GM12878 (cell line): ENCODE data around the gene RETREG2. TPM values are rescaled to one million over a fixed set of nuclear protein-coding genes. Genes with fewer than 3 reads are reported as not detected.

Experiments
- ATAC-seq: fragments of 200-7000 bp; cut with Tn5 transposase; 3 replicates; pipeline ENCODE4 v1.9.1; 2020; ENCODE audit warnings: mild to moderate bottlenecking, moderate library complexity
- BruUV-seq: library from RNA; stranded (reverse); fragments of 400-500 nt; replicated peaks from 2 replicates; lab custom pipeline; 2021; lab: Mats Ljungman, UMichigan
- CTCF ChIA-PET: fragments of 300-600 bp; sonication (Branson Sonifier 250); formaldehyde crosslinking; extraction: SDS; loops from one replicate; lab custom pipeline; 2021; ENCODE audit warnings: inconsistent platforms; lab: Yijun Ruan, JAX
- POLR2A ChIA-PET: fragments of 350-600 bp; formaldehyde crosslinking; extraction: SDS; loops from one replicate; lab custom pipeline; 2021; ENCODE audit warnings: inconsistent platforms; lab: Charles Lee
- RAD21 ChIA-PET: fragments of 300-600 bp; sonication (Branson Sonifier 250); formaldehyde crosslinking; loops from one replicate; lab custom pipeline; 2023; ENCODE audit warnings: antibody characterized with exemption; ENCODE audit not compliant: unreplicated experiment; lab: Charles Lee
- SMC1A ChIA-PET: fragments of 300-600 bp; sonication (Branson Sonifier 250); formaldehyde crosslinking; loops from one replicate; lab custom pipeline; 2023; ENCODE audit not compliant: unreplicated experiment, uncharacterized antibody; lab: Charles Lee
- DNase-seq: peaks from one replicate; pipeline ENCODE4 v3.0.0-alpha.2; 2011; ENCODE audit warnings: low read depth, low spot score
- FAIRE-seq: peaks from 3 replicates; lab custom pipeline; 2011; peaks lifted over from hg19 to GRCh38; lab: Jason Lieb, UNC
- H2AFZ ChIP-seq: 2 replicates; pipeline ENCODE4 v1.6.0; 2011; ENCODE audit warnings: low read depth, low read length, control low read depth; ENCODE audit not compliant: control insufficient read depth
- H3K27ac ChIP-seq: 2 replicates; pipeline ENCODE4 v1.5.1; 2011; ENCODE audit warnings: control low read depth; ENCODE audit not compliant: control insufficient read depth, insufficient read depth
- H3K27me3 ChIP-seq, 2 experiments: replicated peaks in 1 of 2; 2 replicates each; pipeline versions ENCODE4 v1.6.0 to v1.6.1; 2011; ENCODE audit warnings: low read length in 1 of 2; ENCODE audit not compliant: control insufficient read depth in 2 of 2, insufficient read depth in 2 of 2
- H3K36me3 ChIP-seq, 2 experiments: 2 replicates each; pipeline ENCODE4 v1.5.1; 2011; ENCODE audit warnings: low read length in 1 of 2; ENCODE audit not compliant: control insufficient read depth in 2 of 2, insufficient read depth in 2 of 2
- H3K4me1 ChIP-seq: 2 replicates; pipeline ENCODE4 v1.6.1; 2011; ENCODE audit warnings: mild to moderate bottlenecking, low read length, moderate library complexity, mixed read lengths; ENCODE audit not compliant: control insufficient read depth, insufficient read depth
- H3K4me2 ChIP-seq: 2 replicates; pipeline ENCODE4 v1.6.0; 2011; ENCODE audit warnings: control low read depth; ENCODE audit not compliant: control insufficient read depth, insufficient read depth
- H3K4me3 ChIP-seq: fragments of 200-600 bp; sonication (generic); 2 replicates; pipeline ENCODE4 v1.5.1; 2016
- H3K79me2 ChIP-seq: 2 replicates; pipeline ENCODE4 v1.6.0; 2011; ENCODE audit warnings: low read length; ENCODE audit not compliant: control insufficient read depth, insufficient read depth
- H3K9ac ChIP-seq: 2 replicates; pipeline ENCODE4 v1.8.0; 2011; ENCODE audit warnings: low read length, control low read depth, mixed read lengths; ENCODE audit not compliant: control insufficient read depth, insufficient read depth
- H3K9me3 ChIP-seq: replicated peaks from 3 replicates; pipeline ENCODE4 v1.5.1; 2011; ENCODE audit warnings: mild to moderate bottlenecking, low read length; ENCODE audit not compliant: control insufficient read depth, insufficient read depth
- H4K20me1 ChIP-seq: 2 replicates; pipeline ENCODE4 v1.6.0; 2011; ENCODE audit not compliant: control insufficient read depth, insufficient read depth
- BACH1 ChIP-seq: fragments of 450-650 bp; IDR thresholded peaks from 2 replicates; pipeline ENCODE4 v1.6.1; 2017; ENCODE audit warnings: mild to moderate bottlenecking, borderline replicate concordance
- EZH2 ChIP-seq: IDR thresholded peaks from 2 replicates; pipeline ENCODE4 v1.6.1; 2012; ENCODE audit warnings: low read depth, mild to moderate bottlenecking, control low read depth, inconsistent platforms, low read length, borderline replicate concordance; ENCODE audit not compliant: control insufficient read depth
- HSF1 ChIP-seq: fragments of 150-350 bp; IDR thresholded peaks from 2 replicates; pipeline ENCODE4 v1.6.1; 2014; ENCODE audit warnings: mild to moderate bottlenecking, low read depth, low read length
- MYC ChIP-seq: IDR thresholded peaks from 2 replicates; pipeline ENCODE4 v1.6.1; 2011; ENCODE audit warnings: mild to moderate bottlenecking, low read length, moderate library complexity, inconsistent platforms; ENCODE audit not compliant: insufficient read depth, insufficient replicate concordance, insufficient read length, severe bottlenecking
- NR2C2 ChIP-seq: IDR thresholded peaks from 2 replicates; pipeline ENCODE4 v1.6.1; 2011; ENCODE audit warnings: borderline replicate concordance, low read depth; ENCODE audit not compliant: control insufficient read depth, insufficient read length
- SP1 ChIP-seq: IDR thresholded peaks from one replicate; pipeline ENCODE4 v1.6.1; 2011; ENCODE audit warnings: low read depth, low read length
- STAT3 ChIP-seq: IDR thresholded peaks from 2 replicates; pipeline ENCODE4 v1.6.1; 2011; ENCODE audit warnings: low read depth, low read length, improper control_type of control experiment
- WGBS: methylation state at CpG from one replicate; pipeline ENCODE4 v1.1.6; 2016; ENCODE audit warnings: low lambda C conversion rate; ENCODE audit not compliant: insufficient replicate concordance, insufficient coverage; ENCODE audit errors: missing lambda C conversion rate; 5-methylcytosine and 5-hydroxymethylcytosine counted together
- in situ Hi-C: fragments of 300-500 bp; cut with MboI; formaldehyde crosslinking; loops from 9 replicates; pipeline ENCODE4 v1.14.3; 2018; ENCODE audit warnings: mixed read lengths
- intact Hi-C: fragments of 100-400 bp; cut with micrococcal nuclease; formaldehyde crosslinking; loops from one replicate; pipeline ENCODE4 v1.14.2; 2022; ENCODE audit not compliant: unreplicated experiment
- polyA plus RNA-seq, 11 experiments: library from polyadenylated mRNA; depleted of rRNA in 4 of 11; unstranded in 6 of 11; stranded (reverse) in 5 of 11; fragments of >200 nt; fragmentation: Nextera tagmentation in 4 of 11; fragmentation: Illumina TruSeq in 1 of 11; extraction: Ambion mirVana in 4 of 11; extraction: Trizol in 1 of 11; gene quantifications; 1 replicate in 1 of 11; 2 replicates in 10 of 11; pipeline versions ENCODE4 v1.2.1 to v1.2.3, GENCODE V29; 2011 to 2016; ENCODE audit warnings: inconsistent platforms in 2 of 11, missing spikeins in 2 of 11, low read depth in 1 of 11
- total RNA-seq, 4 experiments: library from RNA; depleted of rRNA in 3 of 4; stranded (reverse); fragments of >200 nt in 3 of 4; fragmentation: Illumina TruSeq in 1 of 4; extraction: Trizol in 1 of 4; gene quantifications; 2 replicates each; pipeline versions ENCODE4 v1.2.1 to v1.2.3, GENCODE V29; 2013 to 2021
- TF ChIP-seq, protein P1 (sequence below): IDR thresholded peaks from 2 replicates; pipeline ENCODE4 v1.6.1; 2012; ENCODE audit warnings: low read depth, low read length, improper control_type of control experiment
- TF ChIP-seq, protein P2 (sequence below), 3 experiments: IDR thresholded peaks in 2 of 3; conservative IDR thresholded peaks in 1 of 3; 2 replicates each; pipeline ENCODE4 v1.5.1; 2011; ENCODE audit warnings: low read depth in 3 of 3, low read length in 3 of 3, mild to moderate bottlenecking in 3 of 3, control low read depth in 2 of 3, moderate library complexity in 2 of 3, inconsistent platforms in 1 of 3, mixed read lengths in 1 of 3; ENCODE audit not compliant: control insufficient read depth in 2 of 3, insufficient read depth in 1 of 3; ENCODE audit errors: extremely low read depth in 1 of 3

RETREG2 gene
- total and polyA plus RNA-seq, 10 of the 15 experiments (the other 5 are each of a cell fraction or from before 2014, with no cell fraction given): 10.1 to 72.0 (median 28.3) TPM

- no peaks in the 10 kb centered on the region for H3K27me3 ChIP-seq
- ATAC-seq (no peak), FAIRE-seq (no peak), DNase-seq (no peak)
- no peak overlapping the region for H3K4me3 ChIP-seq
- in situ Hi-C loops: no loop called here
- H3K4me2 ChIP-seq: no peak overlapping the region
- ChIA-PET CTCF (no interaction called here), POLR2A (interaction anchor here (0.9 kb wide), 1 partner anchor 27 kb away, joined by 3 read pairs; no protein-coding TSS in a partner anchor), SMC1A (interaction anchor here (1.3 kb wide), 1 partner anchor 23 kb away, joined by 5 read pairs; the partner anchor contains the start of genes GLB1L and STK16), RAD21 (no interaction called here)
- peaks cover 15% of the 10 kb centered on the region for H3K4me1 ChIP-seq
- H3K9ac ChIP-seq: no peak overlapping the region
- H4K20me1 ChIP-seq: no peaks in the 10 kb centered on the region; the same call in 1 of the 2 replicates
- H3K36me3 ChIP-seq: peaks cover 14 to 27% of the 10 kb centered on the region in 2 experiments
- no peaks in the 10 kb centered on the region for H3K9me3 ChIP-seq
- WGBS: 88% methylated on average over 15 of the region's 16 CpGs
- no TSS peak for BruUV-seq
- peaks cover 14% of the 10 kb centered on the region for H3K79me2 ChIP-seq
- intact Hi-C loops: no loop called here
- no peak overlapping the region for H2AFZ ChIP-seq
- TF ChIP-seq MYC: no peak
- H3K27ac ChIP-seq: no peak overlapping the region
These were observed 44.0 kb downstream of the RETREG2 start for GRCh38 chr2:219221957-219222518.

DNA sequence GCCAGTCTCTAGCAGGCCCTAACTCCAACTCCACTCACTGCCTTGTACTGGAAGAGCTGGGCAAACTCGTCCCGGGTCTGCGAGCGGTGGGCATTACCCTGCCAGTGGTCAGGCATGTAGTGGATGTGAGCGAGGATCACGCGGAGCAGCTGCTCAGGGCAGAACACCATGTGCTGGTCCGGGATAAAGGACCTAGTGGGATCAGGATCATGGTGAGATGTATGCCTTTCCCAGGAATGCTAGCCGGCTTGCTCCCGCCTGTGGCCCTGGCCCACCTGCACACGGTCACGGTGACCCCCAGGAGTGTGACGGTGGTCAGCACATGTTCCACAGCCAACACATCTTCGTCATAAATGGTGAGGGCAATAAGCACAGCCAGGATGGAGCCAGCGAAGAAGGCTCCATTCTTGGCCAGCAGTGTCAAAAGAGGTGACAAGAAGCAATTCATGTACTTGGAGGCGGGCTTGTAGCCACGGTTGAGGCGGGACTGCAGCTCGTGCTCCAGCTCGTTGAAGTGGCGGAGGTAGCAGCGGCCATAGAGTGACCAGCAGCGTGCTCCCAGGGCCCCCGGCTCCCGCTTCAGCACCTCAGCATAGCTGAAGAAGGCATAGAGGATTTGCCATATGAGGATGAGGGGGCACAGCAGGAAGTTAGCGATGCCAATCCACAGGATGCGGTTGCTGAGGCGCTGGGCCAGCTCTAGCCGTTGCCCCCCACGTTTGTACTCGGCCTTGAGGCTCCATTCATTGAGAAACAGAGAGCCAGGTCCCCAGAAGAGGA is 45.9 kb downstream of the RETREG2 start:
- Histone ChIP-seq H3K79me2 (peaks cover 18% of the 10 kb centered on the region), H3K36me3 (peaks cover 14 to 27% of the 10 kb centered on the region in 2 experiments), H3K9ac (no peak overlapping the region), H3K27ac (no peak overlapping the region), H3K4me1 (peaks cover 20% of the 10 kb centered on the region), H2AFZ (no peak overlapping the region), H3K9me3 (no peaks in the 10 kb centered on the region), H3K4me3 (no peak overlapping the region), H3K4me2 (no peak overlapping the region), H3K27me3 (no peaks in the 10 kb centered on the region), H4K20me1 (no peaks in the 10 kb centered on the region; the same call in 1 of the 2 replicates)
- ChIA-PET CTCF (no interaction called here), SMC1A (no interaction called here), POLR2A (interaction anchor here (0.5 kb wide), 1 partner anchor 30 kb away, joined by 3 read pairs; no protein-coding TSS in a partner anchor), RAD21 (no interaction called here)
- in situ Hi-C loops (no loop called here), intact Hi-C loops (no loop called here)
- no peak for FAIRE-seq
- BruUV-seq: no TSS peak
- DNase-seq: no peak
- ATAC-seq: no peak
- WGBS: 98% methylated on average over 31 of the region's 31 CpGs
- no peak for TF ChIP-seq EZH2
- TF ChIP-seq BACH1: no peak
- TF ChIP-seq SP1: no peak
- no peak for TF ChIP-seq STAT3
- no peak for TF ChIP-seq NR2C2
- TF ChIP-seq, protein P1, sequence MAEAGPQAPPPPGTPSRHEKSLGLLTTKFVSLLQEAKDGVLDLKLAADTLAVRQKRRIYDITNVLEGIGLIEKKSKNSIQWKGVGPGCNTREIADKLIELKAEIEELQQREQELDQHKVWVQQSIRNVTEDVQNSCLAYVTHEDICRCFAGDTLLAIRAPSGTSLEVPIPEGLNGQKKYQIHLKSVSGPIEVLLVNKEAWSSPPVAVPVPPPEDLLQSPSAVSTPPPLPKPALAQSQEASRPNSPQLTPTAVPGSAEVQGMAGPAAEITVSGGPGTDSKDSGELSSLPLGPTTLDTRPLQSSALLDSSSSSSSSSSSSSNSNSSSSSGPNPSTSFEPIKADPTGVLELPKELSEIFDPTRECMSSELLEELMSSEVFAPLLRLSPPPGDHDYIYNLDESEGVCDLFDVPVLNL: no peak
- TF ChIP-seq HSF1: no peak
- TF ChIP-seq, protein P2, sequence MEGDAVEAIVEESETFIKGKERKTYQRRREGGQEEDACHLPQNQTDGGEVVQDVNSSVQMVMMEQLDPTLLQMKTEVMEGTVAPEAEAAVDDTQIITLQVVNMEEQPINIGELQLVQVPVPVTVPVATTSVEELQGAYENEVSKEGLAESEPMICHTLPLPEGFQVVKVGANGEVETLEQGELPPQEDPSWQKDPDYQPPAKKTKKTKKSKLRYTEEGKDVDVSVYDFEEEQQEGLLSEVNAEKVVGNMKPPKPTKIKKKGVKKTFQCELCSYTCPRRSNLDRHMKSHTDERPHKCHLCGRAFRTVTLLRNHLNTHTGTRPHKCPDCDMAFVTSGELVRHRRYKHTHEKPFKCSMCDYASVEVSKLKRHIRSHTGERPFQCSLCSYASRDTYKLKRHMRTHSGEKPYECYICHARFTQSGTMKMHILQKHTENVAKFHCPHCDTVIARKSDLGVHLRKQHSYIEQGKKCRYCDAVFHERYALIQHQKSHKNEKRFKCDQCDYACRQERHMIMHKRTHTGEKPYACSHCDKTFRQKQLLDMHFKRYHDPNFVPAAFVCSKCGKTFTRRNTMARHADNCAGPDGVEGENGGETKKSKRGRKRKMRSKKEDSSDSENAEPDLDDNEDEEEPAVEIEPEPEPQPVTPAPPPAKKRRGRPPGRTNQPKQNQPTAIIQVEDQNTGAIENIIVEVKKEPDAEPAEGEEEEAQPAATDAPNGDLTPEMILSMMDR (IDR thresholded peaks at IDR 0.05 in 2 of 3, conservative IDR thresholded peaks at IDR 0.05 in 1 of 3; ENCODE audit: control insufficient read depth in 2 of 3, extremely low read depth in 1 of 3, insufficient read depth in 1 of 3, low read depth in 3 of 3, low read length in 3 of 3): no peak
